GM18951 (cell line): Measurements from ENCODE around the gene MYT1.
"Not testable (repeated sequence)": the region's sequence is repeated elsewhere in the genome, so short reads cannot be mapped to it uniquely, and the experiment has no call there.

Experiments
- POLR2A ChIP-seq: IDR thresholded peaks from 4 replicates; pipeline ENCODE4 v1.6.1; 2011; ENCODE audit warnings: mild to moderate bottlenecking; ENCODE audit not compliant: insufficient read length, insufficient read depth; ENCODE audit errors: extremely low read depth
- in situ Hi-C: fragments of 300-500 bp; cut with MboI; formaldehyde crosslinking; loops from one replicate; pipeline ENCODE4 v1.12.0; 2022; ENCODE audit warnings: low sequenced_read_pairs, mixed read lengths, inconsistent platforms; ENCODE audit not compliant: unreplicated experiment

The MYT1 gene

DNA sequence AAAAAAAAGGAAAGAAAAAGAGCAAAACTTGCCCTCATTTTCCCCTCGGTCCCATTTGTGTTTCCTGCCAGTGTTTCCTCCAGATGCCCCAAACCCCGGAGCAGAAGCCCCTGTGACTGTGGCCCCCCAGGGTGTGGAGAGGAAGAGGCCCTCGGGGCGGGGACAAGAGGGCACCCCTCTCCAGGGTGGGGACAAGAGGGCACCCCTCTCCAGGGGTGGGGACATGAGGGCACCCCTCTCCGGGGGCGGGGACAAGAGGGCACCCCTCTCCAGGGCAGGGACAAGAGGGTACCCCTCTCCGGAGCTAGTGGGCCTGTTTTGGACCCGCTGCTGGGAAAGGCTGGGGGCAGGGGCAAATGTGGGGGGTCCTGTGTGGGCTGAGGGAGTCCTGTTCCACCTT, 13.1 kb downstream of the MYT1 start:
- no peak for TF ChIP-seq POLR2A

DNA sequence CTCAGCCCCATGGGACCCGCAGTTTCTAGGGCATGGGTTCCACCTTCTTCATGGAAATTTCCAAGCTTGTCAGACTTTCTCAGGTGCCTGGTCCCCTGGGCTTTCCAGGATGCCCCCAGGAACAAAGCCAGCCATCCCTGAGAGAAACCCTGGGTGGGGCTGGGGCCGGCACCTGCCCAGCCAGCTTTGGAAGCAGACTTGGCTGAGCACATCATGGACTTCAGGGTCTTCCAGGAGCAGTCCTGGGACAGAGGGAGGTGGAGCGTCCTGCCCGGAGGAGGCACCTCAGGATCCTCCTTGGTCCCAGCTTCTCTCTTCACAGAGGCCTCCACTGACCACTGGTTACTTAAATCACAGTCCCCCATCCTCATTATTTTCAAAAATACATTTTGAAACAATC, 13.5 kb downstream of the MYT1 start:
- in situ Hi-C loops = no loop called here
- TF ChIP-seq POLR2A = no peak

More for the DNA sequence above, 13.1 kb downstream of the MYT1 start:
- in situ Hi-C loops = no loop called here

DNA sequence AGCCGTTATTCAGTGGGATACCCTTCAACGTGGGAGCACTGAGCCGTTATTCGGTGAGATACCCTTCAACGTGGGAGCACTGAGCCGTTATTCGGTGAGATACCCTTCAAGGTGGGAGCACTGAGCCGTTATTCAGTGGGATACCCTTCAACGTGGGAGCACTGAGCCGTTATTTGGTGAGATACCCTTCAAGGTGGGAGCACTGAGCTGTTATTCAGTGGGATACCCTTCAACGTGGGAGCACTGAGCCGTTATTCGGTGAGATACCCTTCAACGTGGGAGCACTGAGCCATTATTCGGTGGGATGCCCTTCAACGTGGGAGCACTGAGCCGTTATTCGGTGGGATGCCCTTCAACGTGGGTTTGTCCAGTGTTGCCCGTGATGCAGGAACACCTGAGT, 14.7 kb downstream of the MYT1 start:
- in situ Hi-C loops = not testable (repeated sequence)

DNA sequence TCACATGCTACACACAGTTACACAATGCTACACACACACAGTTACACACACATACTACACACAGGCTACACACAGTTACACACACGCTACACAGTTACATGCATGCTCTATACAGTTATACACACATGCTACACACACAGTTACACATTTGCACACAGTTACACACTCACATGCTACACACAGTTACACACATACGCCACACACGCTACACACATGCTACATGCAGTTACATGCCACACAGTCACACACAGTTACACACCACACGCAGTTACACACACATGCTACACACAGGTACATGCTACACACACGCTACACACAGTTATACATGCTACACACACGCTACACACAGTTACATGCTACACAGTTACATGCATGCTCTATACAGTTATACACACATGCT, 15.6 kb downstream of the MYT1 start:
- TF ChIP-seq POLR2A = no peak

DNA sequence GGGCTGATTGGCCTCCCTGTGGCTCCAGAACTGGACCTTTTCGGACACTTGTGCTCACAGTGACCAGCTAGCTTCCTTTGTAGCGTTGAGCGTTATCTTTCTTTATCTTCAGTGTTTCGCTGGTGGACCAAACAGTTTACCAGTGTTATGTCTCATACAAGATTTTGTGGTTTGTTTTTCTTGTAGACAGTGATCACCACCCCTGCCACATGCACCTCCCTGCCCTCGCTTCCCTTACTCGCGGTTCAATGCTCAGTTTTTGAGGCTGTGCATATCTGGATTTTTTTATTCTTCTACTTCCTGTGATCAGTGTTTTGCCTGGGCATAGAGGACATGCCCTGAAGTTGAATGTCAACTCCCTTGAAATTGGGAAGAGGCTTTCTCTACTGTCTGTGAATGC, 16.4 kb downstream of the MYT1 start:
- no peak for TF ChIP-seq POLR2A
- in situ Hi-C loops = no loop called here

More for the DNA sequence above, 15.6 kb downstream of the MYT1 start:
- in situ Hi-C loops = no loop called here

DNA sequence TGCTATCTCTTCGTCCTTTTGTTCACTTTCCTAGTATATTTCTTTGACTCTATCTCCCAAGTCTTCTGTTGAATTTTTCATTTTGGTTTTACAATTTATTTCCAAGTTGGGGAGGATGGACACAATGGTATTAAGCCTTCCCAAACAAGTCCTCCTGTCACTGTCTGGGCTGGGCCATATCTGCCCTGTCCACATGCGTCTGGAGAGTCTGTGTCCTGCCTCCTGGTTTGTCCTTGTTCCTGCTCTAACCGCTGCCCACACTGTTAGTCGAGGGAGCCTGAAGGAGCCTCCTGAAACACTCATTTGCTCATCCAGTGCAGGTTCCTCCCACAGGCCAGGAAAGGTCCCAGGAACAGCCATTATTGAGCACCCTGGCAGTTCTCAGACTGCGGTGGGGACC, 17.1 kb downstream of the MYT1 start:
- in situ Hi-C loops = no loop called here
- TF ChIP-seq POLR2A = no peak

- no peak for TF ChIP-seq POLR2A
- in situ Hi-C loops = no loop called here
Measured at GRCh38 chr20:64182146-64182865, 18.1 kb downstream of the MYT1 start.

DNA sequence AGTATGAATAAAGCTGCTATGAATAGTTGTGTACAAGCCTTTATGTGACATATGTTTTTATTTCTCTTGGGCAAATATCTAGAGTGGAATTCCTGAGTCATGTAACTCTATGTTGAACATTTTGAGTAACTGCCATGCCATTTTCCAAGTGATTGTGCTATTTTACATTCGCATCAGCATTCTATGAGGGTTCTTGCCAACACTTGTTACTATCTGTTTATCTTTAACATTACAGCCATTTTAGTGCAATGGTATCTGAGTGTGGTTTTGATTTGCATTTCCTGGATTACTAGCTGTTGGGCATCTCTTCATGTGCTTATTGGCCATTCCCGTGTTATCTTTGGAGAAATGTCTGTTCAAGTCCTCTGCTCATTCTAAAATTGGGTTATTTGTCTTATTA, 19.1 kb downstream of the MYT1 start:
- in situ Hi-C loops = no loop called here
- TF ChIP-seq POLR2A = no peak

- no peak for TF ChIP-seq POLR2A
- in situ Hi-C loops = no loop called here
Measured at GRCh38 chr20:64184795-64185194, 20.5 kb downstream of the MYT1 start.

GRCh38 chr20:64185276-64185900, 21.1 kb downstream of the MYT1 start:
- TF ChIP-seq POLR2A = no peak
- in situ Hi-C loops = no loop called here

DNA sequence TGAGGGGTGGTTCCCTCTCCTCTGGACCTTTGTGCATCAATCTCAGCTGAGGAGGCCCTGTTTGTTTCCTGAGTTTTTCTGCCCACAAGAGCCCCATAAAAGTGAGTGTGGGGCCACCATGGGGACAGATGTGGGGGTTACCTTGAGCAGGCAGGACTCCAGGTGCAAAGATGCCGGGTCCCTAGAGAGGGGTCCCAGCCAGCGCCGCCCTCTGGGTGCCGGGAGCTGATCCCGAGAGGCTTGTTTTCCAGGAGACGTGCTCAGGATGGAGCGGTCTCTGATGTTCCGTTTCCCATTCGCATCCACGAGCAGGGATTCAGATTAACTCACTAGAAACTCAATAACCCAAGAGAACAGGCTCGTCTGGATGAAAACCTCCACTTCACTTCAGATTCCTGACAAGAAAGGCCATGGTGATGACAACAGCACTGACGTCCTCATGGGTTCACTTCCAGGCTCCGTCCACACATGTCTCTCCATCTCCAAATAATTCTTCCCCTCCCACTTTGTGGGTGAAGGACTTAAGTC, 21.9 kb downstream of the MYT1 start:
- TF ChIP-seq POLR2A = no peak
- in situ Hi-C loops = no loop called here

DNA sequence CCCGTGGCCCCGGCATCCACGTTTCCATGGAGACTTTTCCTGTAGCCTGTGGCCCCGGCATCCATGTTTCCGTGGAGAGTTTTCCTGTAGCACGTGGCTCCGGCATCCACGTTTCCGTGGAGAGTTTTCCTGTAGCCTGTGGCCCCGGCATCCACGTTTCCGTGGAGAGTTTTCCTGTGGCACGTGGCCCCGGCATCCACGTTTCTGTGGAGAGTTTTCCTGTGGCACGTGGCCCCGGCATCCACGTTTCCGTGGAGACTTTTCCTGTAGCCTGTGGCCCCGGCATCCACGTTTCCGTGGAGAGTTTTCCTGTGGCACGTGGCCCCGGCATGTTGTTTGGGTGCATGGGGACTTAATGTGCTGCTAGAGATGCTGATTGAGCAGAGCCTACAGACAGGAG, 23.0 kb downstream of the MYT1 start:
- in situ Hi-C loops = not testable (repeated sequence)

DNA sequence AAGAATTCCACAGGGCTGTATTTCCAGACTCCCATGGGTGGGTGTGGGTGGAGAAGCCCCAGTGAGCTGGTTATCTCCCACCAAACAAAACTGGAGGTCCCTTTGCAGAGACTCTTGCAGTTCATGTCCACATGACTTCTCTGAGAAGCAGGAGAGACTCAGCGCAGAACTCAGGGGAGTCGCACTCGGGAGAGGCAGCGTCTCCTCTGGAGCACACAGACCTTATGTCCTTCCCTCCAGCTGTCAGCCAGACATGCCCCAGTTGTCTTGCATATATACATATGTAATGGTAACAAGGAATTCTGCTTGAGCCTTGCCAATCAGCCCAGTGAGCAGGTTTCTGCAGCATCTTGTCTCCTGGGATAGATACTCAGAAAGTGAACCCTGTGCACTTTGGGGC, 23.8 kb downstream of the MYT1 start:
- in situ Hi-C loops = no loop called here
- TF ChIP-seq POLR2A = no peak

GRCh38 chr20:64188682-64189529, 24.7 kb downstream of the MYT1 start:
- TF ChIP-seq POLR2A = no peak
- in situ Hi-C loops = no loop called here

DNA sequence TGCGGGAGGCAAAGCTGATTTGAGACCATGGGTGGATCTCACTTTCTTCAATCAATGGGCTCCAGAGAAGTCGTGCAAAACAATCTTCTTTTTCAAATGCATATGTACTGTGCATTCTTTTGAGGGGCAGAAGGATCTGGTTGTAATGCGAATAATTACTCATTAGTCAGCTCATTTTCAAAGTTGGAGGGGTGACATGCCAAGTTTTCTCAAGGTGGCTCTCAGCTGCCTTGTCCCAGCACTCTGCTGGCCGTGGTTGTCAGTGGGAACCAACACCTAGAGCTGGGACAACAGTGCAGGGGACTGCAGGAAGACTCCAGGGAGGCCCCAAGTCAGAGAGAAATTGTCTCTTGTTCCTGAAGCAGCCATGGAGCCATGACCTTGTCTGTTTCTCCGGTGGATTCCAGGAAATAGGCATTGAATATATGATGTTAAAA, 25.3 kb downstream of the MYT1 start:
- TF ChIP-seq POLR2A = no peak
- in situ Hi-C loops = no loop called here
